ENCODE results near the gene GRB10.
"Not testable (repeated sequence)": the region's sequence is repeated elsewhere in the genome, so short reads cannot be mapped to it uniquely, and the experiment has no call there.

DNA sequence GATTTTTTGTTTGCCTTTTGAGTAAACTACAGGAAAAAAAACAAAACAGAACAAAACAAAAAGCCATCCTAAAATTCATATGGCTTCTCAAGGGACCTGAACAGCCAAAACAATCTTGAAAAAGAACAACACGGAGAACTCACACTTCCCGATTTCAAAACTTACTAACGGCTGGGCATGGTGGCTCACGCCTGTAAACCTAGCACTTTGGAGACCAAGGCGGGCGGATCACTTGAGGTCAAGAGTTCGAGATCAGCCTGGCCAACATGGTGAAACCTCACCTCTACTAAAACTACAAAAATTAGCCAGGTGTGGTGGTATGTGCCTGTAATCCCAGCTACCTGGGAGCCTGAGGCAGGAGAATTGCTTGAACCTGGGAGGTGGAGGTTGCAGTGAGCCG is 46.9 kb downstream of the GRB10 start:
- TF ChIP-seq, protein P1, sequence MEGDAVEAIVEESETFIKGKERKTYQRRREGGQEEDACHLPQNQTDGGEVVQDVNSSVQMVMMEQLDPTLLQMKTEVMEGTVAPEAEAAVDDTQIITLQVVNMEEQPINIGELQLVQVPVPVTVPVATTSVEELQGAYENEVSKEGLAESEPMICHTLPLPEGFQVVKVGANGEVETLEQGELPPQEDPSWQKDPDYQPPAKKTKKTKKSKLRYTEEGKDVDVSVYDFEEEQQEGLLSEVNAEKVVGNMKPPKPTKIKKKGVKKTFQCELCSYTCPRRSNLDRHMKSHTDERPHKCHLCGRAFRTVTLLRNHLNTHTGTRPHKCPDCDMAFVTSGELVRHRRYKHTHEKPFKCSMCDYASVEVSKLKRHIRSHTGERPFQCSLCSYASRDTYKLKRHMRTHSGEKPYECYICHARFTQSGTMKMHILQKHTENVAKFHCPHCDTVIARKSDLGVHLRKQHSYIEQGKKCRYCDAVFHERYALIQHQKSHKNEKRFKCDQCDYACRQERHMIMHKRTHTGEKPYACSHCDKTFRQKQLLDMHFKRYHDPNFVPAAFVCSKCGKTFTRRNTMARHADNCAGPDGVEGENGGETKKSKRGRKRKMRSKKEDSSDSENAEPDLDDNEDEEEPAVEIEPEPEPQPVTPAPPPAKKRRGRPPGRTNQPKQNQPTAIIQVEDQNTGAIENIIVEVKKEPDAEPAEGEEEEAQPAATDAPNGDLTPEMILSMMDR (IDR thresholded peaks at IDR 0.05): not testable (repeated sequence)
- TF ChIP-seq POLR2A (IDR thresholded peaks at IDR 0.05; ENCODE audit: low read depth): not testable (repeated sequence)
